Heart right ventricle (tissue), 16 donors: ENCODE measurements around the gene ZNF532. TPM values are rescaled to one million over a fixed set of nuclear protein-coding genes. Genes with fewer than 3 reads are reported as not detected.

Source experiments
- ATAC-seq, 8 donors: fragments of 200-7000 bp; cut with Tn5 transposase; one replicate each; pipeline ENCODE4 v1.9.1; 2020; ENCODE audit warnings: mild to moderate bottlenecking in 8 of 8, moderate library complexity in 8 of 8, moderate number of reproducible peaks in 1 of 8
- DNase-seq, 2 donors: peaks; one replicate each; pipeline ENCODE4 v3.0.0-alpha.2; 2020
- H3K27ac ChIP-seq, 10 donors: fragments of 200-600 bp; sonication (generic) in 2 of 10; one replicate each; pipeline versions ENCODE4 v1.5.0 to v1.8.0; 2020 to 2022; ENCODE audit warnings: mild to moderate bottlenecking in 3 of 10
- H3K27me3 ChIP-seq, 7 donors: fragments of 200-600 bp; one replicate each; pipeline ENCODE4 v1.8.0; 2021 to 2022; ENCODE audit warnings: mild to moderate bottlenecking in 2 of 7
- H3K36me3 ChIP-seq, 9 donors: fragments of 200-600 bp; sonication (generic) in 1 of 9; one replicate each; pipeline versions ENCODE4 v1.5.0 to v1.8.0; 2020 to 2022; ENCODE audit warnings: mild to moderate bottlenecking in 2 of 9
- H3K4me1 ChIP-seq, 9 donors: fragments of 200-600 bp; sonication (generic) in 1 of 9; one replicate each; pipeline versions ENCODE4 v1.5.0 to v1.8.0; 2020 to 2022; ENCODE audit warnings: mild to moderate bottlenecking in 4 of 9
- H3K4me3 ChIP-seq, 10 donors: fragments of 200-600 bp; sonication (generic) in 2 of 10; one replicate each; pipeline versions ENCODE4 v1.5.0 to v1.8.0; 2020 to 2022; ENCODE audit warnings: mild to moderate bottlenecking in 7 of 10, moderate library complexity in 2 of 10
- H3K9me3 ChIP-seq, 11 donors: fragments of 200-600 bp in 10 of 11; sonication (generic) in 2 of 11; one replicate each; pipeline versions ENCODE4 v1.5.0 to v1.8.0; 2013 to 2022; ENCODE audit warnings: mild to moderate bottlenecking in 2 of 11, control low read depth in 1 of 11, moderate library complexity in 1 of 11
- WGBS, 2 donors: extraction: QIAGEN DNeasy Blood & Tissue Kit; methylation state at CpG; one replicate each; pipeline ENCODE4 v1.1.7; 2013; ENCODE audit warnings: inconsistent platforms in 1 of 2; 5-methylcytosine and 5-hydroxymethylcytosine counted together
- intact Hi-C, 10 donors: fragments of 100-400 bp; cut with DNase I; formaldehyde crosslinking; loops; one replicate each; pipeline versions ENCODE4 v1.11.1 to v1.14.2; 2022
- polyA plus RNA-seq, 2 donors: library from polyadenylated mRNA; stranded (reverse); fragments of 200-250 nt; gene quantifications; one replicate each; pipeline ENCODE4 v1.2.3, GENCODE V29; 2013
- total RNA-seq, 10 donors: library from RNA; stranded (reverse); fragmentation: NEBNext Ultra II Directional in 3 of 10; extraction: Animal tissue kit (Norgen Biotek cat#: 25700) in 3 of 10; gene quantifications; one replicate each; pipeline versions ENCODE4 v1.2.1 to v1.2.4, GENCODE V29; 2021 to 2023
- TF ChIP-seq, protein P1 (sequence below), 9 donors: fragments of 200-600 bp; sonication (generic) in 2 of 9; IDR thresholded peaks; one replicate each; pipeline versions ENCODE4 v1.5.0 to v1.8.0; 2021 to 2022; ENCODE audit warnings: antibody characterized with exemption in 9 of 9, mild to moderate bottlenecking in 5 of 9, moderate library complexity in 1 of 9
- donor health status: Arrhythmogenic right ventricular cardiomyopathy.
- donor health status: ischemic (EF 13 %, LVEDD 7.1; RV severe dilation, severe dysfunction).
- donor health status: healthy with polysubstance abuse.
- donor health status: DM: no; HTN: yes; CAD: no.
- donor health status: DM: no; HTN: no; CAD: no.
- donor health status: ischemic (EF 25% LVEDD 6.9; RV normal size, moderate dysfunction).
- donor health status: ischemic (EF 25% LVEDD 5.7; RV mildly dilated, moderate dysfunction).
- donor health status: healthy.
- donor health status: DM: yes; HTN: yes; CAD: no.
- donor health status: Ischemic cardiomyopathy.
- donor health status: ischemic (EF 35%, LVEDD 5.7; RV mildly dilated, moderate dysfunction).
- donor health status: nonischemic (EF 11% LVEDD 7.7; RV severe dilation, severe dysfunction).
- donor health status: DM: yes; HTN: yes; CAD: no.
- donor health status: PGD.
- donor health status: ischemic (EF 29% LVEDD 5.4; RV normal size, mild dysfunction).
- donor health status: nonischemic (EF 23%, LVEDD 6.1; RV moderate dilation, normal function).

ZNF532 gene
- total and polyA plus RNA-seq, 12 donors, result 13.8 to 71.4 (median 64.6) TPM

DNA sequence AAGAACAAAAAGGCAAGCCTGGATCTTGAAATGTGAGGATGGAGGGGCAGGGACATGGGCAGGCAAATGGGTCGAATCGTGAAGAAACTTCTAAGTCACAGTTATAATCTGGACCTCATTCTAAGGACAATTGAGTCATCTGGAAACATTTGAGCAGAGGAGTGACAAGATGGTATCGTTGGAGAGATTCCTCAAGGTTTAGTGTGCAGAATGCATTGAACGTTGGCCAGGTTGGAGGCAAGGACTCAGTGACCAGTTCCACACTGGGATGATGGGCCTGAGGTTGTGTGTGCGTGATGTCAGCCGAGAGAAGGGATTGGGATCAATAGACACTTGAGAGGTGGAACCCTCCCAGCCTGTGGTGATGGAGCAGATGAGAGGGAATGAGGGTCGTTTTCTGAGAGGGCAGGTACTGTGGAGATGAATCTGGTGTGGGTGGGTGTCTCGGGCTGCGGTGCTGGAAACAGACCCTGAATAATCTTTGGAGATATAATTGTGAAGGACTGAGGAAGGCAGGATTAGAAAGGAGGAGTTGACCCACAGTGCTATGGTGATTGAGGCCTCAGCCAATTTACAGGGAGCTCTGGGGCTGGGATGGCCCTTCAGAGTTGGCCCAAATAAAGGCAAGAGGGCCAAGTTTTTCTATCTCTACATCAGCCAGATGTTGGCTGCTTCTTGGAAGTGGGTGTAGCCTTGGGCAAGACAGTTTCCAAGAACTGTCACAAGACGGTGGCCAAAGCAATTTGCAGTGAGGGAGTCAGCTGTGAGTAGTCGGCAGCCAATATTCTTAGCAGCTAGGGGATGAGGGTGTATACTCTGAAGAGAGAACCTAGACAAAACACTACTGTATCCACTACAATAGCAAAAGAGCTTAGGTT lies 5.8 kb upstream of the ZNF532 start:
- TF ChIP-seq, protein P1, sequence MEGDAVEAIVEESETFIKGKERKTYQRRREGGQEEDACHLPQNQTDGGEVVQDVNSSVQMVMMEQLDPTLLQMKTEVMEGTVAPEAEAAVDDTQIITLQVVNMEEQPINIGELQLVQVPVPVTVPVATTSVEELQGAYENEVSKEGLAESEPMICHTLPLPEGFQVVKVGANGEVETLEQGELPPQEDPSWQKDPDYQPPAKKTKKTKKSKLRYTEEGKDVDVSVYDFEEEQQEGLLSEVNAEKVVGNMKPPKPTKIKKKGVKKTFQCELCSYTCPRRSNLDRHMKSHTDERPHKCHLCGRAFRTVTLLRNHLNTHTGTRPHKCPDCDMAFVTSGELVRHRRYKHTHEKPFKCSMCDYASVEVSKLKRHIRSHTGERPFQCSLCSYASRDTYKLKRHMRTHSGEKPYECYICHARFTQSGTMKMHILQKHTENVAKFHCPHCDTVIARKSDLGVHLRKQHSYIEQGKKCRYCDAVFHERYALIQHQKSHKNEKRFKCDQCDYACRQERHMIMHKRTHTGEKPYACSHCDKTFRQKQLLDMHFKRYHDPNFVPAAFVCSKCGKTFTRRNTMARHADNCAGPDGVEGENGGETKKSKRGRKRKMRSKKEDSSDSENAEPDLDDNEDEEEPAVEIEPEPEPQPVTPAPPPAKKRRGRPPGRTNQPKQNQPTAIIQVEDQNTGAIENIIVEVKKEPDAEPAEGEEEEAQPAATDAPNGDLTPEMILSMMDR (IDR thresholded peaks at IDR 0.05), result no peak
- DNase-seq, result peak in 1 of 2 donors; percentile 44
- intact Hi-C loops, result loop anchor here in 3 of 10 donors (5.0 to 10.0 kb wide), 2 partner anchors 72 to 74 kb away; no protein-coding TSS in a partner anchor
- H3K4me3 ChIP-seq, result no peak overlapping the region
- no peaks in the 10 kb centered on the region for H3K9me3 ChIP-seq
- no peaks in the 10 kb centered on the region for H3K27me3 ChIP-seq
- peak; percentile 27 to 54 (median 40) for ATAC-seq
- WGBS, 2 donors, result 78 to 85% methylated on average over 11 of the region's 11 CpGs
- H3K36me3 ChIP-seq, result no peaks in the 10 kb centered on the region
- peak overlapping the region in 5 of 10 donors; percentile 1 to 100 (median 61) for H3K27ac ChIP-seq
- H3K4me1 ChIP-seq, result peaks cover 4 to 47% (median 43%) of the 10 kb centered on the region in 9 donors

DNA sequence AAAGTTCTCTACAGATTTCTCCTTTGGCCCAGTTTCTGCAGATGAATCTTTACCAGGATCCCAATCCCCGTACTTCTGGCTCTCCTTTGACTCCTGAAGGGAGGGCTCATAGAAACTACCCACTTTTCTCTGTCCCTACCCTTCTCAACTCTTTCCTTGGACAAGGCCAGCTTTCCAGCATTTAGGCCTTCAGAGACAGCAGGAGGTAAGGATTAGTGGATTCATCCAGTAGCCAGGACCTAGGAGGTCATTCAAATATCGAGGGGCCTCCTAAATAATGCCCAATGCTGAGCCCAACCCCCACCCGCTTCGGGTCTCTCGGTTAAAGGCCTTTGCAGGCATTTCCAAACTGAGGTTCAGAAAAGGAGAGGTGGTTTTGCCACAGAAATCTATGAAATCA lies 4.8 kb upstream of the ZNF532 start:
- Histone ChIP-seq H3K9me3 (no peaks in the 10 kb centered on the region), H3K27ac (peak overlapping the region in 6 of 10 donors; percentile 42 to 100 (median 54)), H3K4me1 (peaks cover 5 to 57% (median 47%) of the 10 kb centered on the region in 9 donors), H3K27me3 (no peaks in the 10 kb centered on the region), H3K4me3 (no peak overlapping the region), H3K36me3 (no peaks in the 10 kb centered on the region)
- ATAC-seq (no peak), DNase-seq (no peak)
- intact Hi-C loops, result loop anchor here in 6 of 10 donors (5.0 to 10.0 kb wide), 6 partner anchors 52 to 195 kb away; no protein-coding TSS in a partner anchor
- 68 to 72% methylated on average over 5 of the region's 5 CpGs for WGBS, 2 donors
- TF ChIP-seq, protein P1 (IDR thresholded peaks at IDR 0.05), result no peak

DNA sequence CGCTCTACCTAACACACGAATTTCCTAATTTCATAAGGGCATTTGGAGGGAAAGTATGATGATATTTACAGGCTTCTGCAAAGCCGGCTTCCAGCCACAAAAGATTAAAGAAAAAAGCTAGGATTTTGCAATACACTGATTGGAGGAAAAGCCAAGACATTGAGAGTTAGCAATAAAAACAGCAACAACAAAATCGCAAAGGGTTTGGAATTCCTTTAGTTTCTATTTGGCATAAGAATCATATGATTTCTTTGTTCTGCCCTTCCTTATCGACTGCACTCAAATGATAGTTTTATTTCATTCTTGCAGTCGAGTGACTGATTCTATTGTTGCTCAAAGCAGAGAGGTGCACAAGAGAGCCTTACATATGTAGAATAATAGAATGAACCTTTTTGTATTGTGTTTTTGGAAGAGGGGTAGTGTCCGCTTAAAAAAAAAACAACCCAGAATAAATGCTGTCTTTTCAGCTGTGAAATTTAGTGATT lies 3.9 kb upstream of the ZNF532 start:
- ATAC-seq, result no peak
- intact Hi-C loops, result loop anchor here in 4 of 10 donors (5.0 to 10.0 kb wide), 6 partner anchors 52 to 194 kb away; no protein-coding TSS in a partner anchor
- H3K9me3 ChIP-seq, result no peaks in the 10 kb centered on the region
- WGBS, 2 donors, result 36 to 42% methylated on average over 7 of the region's 7 CpGs
- H3K27me3 ChIP-seq, result no peaks in the 10 kb centered on the region
- H3K4me1 ChIP-seq, result peaks cover 8 to 66% (median 56%) of the 10 kb centered on the region in 9 donors
- TF ChIP-seq, protein P1 (IDR thresholded peaks at IDR 0.05), result no peak
- H3K4me3 ChIP-seq, result peak overlapping the region in 4 of 10 donors; percentile 12 to 27 (median 20)
- peak overlapping the region in 9 of 10 donors; percentile 6 to 100 (median 46) for H3K27ac ChIP-seq
- H3K36me3 ChIP-seq, result peaks cover 0 to 6% (median 0%) of the 10 kb centered on the region in 9 donors
- DNase-seq, result no peak

DNA sequence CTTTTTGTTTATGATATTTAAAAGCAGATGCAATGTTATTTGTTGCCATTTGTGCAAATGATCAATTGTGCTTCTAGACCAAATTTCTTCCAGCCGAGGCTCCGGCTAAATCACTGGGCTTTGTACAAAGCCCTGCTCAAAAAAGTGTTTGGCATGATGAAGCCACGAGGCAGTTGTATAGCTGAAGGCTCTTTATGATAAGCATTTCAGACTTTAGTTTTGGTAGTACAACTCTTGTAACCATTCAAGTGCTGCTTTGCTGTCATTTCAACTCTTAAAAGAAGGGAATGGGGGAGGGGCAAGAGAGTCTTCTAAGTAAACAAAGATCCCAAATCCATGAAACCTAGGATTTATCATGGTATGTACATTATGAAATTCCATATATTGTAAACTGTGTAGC lies 3.3 kb upstream of the ZNF532 start:
- TF ChIP-seq, protein P1 (IDR thresholded peaks at IDR 0.05), result no peak
- intact Hi-C loops, result loop anchor here in 4 of 10 donors (5.0 to 10.0 kb wide), 6 partner anchors 51 to 193 kb away; no protein-coding TSS in a partner anchor
- WGBS, 2 donors, result 61 to 64% methylated on average over 3 of the region's 3 CpGs
- DNase-seq (no peak), ATAC-seq (no peak)
- Histone ChIP-seq H3K4me3 (peak overlapping the region in 3 of 10 donors; percentile 12 to 25 (median 16)), H3K36me3 (peaks cover 0 to 9% (median 0%) of the 10 kb centered on the region in 9 donors), H3K9me3 (no peaks in the 10 kb centered on the region), H3K27me3 (no peaks in the 10 kb centered on the region), H3K4me1 (peaks cover 8 to 72% (median 61%) of the 10 kb centered on the region in 9 donors), H3K27ac (peak overlapping the region in 6 of 10 donors; percentile 45 to 100 (median 80))
